ENCODE results near the gene C1orf105.
"Not testable (repeated sequence)": the region's sequence is repeated elsewhere in the genome, so short reads cannot be mapped to it uniquely, and the experiment has no call there.

The C1orf105 gene

GRCh38 chr1:172429331-172430127 is 9.0 kb downstream of the C1orf105 start:
- DNase-seq: peak; percentile 70

GRCh38 chr1:172430128-172430454 is 9.6 kb downstream of the C1orf105 start:
- DNase-seq: peak; percentile 17

DNA sequence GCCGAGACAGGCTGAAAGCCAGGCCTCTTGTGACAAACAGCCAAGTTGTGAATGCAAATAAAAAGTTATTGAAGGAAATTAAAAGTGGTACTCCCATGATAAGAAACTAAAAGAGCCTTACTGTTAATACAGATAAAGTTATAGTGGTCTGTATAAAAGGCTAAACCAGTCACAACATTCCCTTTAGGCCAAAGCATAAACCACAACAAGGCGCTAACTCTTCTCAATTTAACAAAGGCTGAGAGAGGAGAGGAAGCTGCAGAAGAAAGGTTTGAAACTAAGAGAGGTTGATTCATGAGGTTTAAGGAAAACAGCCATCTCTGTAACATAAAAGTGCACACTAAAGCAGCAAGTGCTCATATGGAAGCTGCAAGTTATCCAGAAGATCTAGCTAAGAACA is 10.7 kb downstream of the C1orf105 start:
- no peak for DNase-seq

DNA sequence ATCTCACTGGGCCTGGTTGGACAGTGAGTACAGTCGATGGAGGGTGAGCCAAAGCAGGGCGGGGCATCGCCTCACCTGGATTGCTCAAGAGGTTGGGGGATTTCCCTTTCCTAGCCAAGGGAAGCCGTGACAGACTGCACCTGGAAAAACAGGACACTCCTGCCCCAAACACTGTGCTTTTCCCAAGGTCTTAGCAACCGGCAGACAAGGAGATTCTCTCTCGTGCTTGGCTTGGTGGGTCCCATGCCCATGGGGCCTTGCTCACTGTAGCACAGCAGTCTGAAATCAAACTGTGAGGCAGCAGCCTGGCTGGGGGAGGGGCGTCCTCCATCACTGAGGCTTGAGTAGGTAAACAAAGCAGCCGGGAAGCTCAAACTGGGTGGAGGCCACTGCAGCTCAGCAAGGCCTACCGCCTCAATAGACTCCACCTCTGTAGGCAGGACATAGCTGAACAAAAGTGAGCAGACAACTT is 11.3 kb downstream of the C1orf105 start:
- DNase-seq: no peak

DNA sequence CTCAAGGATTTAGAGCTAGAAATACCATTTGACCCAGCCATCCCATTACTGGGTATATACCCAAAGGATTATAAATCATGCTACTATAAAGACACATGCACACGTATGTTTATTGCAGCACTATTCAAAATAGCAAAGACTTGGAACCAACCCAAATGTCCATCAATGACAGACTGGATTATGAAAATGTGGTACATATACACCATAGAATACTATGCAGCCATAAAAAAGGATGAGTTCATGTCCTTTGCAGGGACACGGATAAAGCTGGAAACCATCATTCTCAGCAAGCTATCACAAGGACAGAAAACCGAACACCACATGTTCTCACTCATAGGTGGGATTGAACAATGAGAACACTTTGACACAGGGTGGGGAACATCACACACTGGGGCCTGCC is 16.7 kb downstream of the C1orf105 start:
- not testable (repeated sequence) for DNase-seq

GRCh38 chr1:172442404-172442803 is 21.9 kb downstream of the C1orf105 start:
- no peak for DNase-seq

DNA sequence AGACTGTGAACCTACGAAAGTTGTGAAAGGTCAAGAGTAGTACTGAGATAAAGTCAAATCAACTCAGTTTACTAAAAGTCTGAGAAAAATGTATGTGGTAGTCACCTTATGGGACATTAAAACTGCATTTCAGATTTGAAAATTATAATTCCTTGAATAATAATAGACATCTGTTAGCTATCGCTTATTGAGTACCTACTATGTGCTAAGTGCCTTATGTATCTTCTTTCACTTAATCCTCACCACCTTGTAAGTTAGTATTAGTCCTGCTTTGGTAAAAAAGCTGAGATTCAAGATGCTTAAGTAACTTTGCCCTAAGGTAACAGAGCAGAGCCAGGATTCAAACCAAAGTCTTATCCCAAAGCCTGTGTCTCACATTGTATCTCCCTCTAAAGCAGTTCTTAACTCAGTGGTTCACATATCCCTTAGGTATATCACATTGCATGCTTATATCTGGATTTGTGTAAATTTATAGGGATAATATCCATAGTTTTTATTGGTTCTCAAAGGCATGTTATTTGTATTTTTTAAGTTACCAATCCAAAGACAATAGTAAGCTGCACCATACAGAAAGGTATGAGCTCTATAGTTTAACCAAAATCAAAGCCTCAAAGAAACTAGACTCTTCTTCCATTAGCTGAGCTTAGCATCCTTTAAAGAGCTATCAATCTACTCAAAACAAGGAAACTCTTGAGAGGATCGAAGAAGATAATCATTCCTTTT is 22.5 kb downstream of the C1orf105 start:
- DNase-seq: no peak

GRCh38 chr1:172443666-172444453 is 23.4 kb downstream of the C1orf105 start, which contains the start of gene PIGC:
PIGC (minus strand) TSS chr1:172444069; CDS start chr1:172442622, 1,447 bp downstream.
- peak; percentile 95 for DNase-seq

GRCh38 chr1:172446547-172446946 is 26.1 kb downstream of the C1orf105 start:
- DNase-seq: no peak

DNA sequence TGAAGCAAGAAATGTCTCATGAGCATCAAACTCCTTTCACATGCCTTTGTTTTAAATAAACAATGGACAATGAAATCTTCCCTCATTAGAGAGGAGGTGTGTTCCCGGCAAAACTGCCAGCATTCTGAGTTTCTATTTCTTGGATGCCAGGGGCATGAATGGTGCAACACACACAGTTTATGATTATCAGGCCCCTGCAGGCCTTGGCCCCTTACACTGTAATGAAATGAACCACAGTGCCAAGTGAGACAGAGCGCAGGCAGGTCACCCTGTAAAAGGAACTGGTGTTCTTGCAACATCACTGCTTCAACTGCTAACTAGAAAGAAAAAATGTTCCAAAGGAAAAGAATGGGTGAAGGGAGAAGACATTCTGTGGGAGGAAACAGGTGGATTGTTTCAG is 27.2 kb downstream of the C1orf105 start:
- no peak for DNase-seq

DNA sequence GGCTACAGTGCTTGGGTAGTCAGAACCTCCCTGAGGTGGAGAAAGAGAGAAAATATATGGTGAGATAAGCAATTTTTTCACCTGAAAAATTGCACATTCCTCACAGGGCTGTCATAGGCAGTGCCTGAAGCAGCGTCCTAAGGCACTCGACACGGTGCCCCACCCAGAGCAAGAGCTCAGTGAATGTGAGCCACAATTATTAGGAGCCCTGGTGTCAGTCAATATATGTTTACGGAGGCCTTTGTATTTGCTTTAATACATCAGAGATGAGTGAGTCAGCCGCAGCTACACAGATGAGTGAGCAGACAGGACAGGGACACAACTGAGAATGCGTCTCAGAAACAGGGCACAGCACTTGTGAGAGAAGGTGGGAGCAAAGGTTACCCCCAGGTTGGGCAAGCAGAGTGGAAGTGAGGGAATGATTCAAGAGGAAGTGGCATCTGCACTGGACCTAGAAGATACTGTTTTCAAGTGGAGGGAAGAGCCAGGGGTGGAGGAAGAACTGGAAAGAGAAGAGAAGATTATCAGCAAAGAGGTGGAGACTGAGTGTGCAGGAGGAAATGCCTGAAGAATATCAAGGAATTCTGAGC is 28.6 kb downstream of the C1orf105 start:
- peak; percentile 70 for DNase-seq

DNA sequence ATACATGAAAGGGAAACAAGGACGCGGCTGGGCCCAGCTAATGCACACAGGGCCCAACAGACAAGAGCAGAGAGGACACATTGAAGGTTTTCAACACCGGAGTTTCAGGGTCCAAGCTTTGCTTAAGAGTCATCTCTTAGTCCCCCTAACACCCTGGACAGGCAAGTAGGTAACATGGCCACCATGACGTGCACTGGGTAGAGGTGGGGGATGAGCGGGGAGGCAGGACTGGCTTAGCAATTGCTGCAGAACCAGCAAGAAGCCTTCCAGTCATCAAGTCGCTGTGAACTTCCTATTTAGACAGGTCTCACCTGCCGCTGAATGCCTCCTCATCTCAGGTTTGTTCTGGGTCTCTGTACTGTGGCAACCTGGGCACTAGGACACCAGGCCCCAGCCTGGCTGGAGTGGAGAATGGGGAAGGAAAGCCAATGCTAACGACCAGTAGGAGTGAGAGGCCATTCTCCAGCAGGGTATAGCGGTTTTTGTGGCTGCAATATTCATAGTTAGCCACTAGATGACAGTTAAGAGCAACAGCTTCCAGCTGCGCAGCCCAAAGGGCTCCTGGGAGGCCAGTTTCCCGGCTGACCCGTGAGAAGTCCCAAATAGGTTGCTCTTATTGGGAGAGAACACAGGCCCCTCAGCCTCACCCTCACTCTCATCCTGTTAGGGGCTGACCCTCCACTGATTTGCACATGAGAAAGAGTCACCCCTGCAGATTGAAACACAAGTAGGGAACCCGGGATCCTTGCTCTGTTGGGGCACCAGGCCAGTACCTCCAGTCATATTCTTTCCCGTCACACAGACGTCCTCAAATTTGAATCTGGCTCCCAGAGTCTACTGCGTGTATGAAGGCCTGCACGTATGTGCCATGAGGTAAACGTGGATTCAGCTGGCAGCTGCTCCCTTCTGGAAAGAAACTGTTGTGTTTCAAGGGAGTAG is 29.4 kb downstream of the C1orf105 start:
- peak; percentile 68 for DNase-seq

GRCh38 chr1:172450524-172450885 is 30.0 kb downstream of the C1orf105 start:
- DNase-seq: peak; percentile 13

GRCh38 chr1:172451002-172451443 is 30.5 kb downstream of the C1orf105 start:
- DNase-seq: peak; percentile 70

GRCh38 chr1:172452536-172453152 is 32.2 kb downstream of the C1orf105 start:
- DNase-seq: no peak

- DNase-seq: no peak
These were observed 32.7 kb downstream of the C1orf105 start for GRCh38 chr1:172453153-172453545.

DNA sequence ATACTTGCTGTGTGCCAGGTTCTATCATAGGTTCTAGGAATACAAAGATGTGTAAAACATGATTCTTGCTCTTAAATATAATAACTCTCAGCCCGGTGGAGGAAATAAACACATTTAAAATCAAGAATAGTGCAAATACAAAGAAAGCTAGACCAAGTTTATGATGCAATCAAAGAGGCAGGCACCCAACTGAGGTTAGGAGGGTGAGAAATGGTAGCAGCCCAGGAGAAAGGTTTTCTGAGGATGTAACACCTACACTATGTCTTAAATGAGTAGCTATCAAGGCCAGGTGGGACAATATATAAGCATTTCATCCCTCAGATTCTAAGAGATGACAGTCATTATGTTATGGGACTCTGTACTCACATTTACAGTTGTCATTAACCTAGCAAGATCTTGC is 33.1 kb downstream of the C1orf105 start:
- DNase-seq: no peak

DNA sequence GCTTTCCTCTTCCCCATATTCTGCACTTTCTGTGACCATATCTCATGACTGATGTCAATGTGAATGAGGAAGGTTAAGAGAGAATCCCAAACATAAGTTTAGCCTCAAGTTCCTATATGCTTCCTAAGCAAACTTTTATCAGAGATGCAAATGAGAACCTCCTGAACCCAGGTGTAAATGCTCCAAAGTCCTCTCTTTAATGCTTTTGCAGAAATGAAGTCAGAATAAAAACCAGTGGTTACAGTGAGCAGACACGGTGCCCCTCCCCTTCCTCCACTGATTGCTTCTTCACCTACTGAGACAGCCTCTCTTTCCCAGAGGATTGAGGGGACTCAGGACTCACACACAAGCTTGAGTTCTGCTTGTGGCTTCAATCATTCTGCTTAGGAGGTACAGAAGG is 35.0 kb downstream of the C1orf105 start:
- DNase-seq: no peak

DNA sequence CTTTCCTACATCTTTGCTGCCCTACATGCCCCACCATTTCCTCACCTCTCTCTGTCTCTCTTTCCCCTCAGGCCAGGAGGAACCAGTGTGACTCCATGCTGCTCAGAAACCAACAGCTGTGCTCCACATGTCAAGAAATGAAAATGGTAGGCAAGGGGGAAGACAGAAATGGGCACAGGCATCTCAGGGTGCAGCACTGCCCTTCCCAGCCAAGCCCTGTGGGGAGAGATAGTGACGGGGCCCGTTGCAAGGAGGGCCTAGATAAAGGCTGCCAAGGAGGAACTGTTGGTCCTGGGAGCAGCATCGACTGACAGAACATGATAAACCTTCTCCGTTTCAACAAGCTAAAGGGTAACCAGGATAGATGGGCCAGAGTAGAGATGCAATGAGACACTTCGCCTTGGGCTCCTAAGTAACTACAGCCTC is 35.9 kb downstream of the C1orf105 start:
- DNase-seq: no peak

DNA sequence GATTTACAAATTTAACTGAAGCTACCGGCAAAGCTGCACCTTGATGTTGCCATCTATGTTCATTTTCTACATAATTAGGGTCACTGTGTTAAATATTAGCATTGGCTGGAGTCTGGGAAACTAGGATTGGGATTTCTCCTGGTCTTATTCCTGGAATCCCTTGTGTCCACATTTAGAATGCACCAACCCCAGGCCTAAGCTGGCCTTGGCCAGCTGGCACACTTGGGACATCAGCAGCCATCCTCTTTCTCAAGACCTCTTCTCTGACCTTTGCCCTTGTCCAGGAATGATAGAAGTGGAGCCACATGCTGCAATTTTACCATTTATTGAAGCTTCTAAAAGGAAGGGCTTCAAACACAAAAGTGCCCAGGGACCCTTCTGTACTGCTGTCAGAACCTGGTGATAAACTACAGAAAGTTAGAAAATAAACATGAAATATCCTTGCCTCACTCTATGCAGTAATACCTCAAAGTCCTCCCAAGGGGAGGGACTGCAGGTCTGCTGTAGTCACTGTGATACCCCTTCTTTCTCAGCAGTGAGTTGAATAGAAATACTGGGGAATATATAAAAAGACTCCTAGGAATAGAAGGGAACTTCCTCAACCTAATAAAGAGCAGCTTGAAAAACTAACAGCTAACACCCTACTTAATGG is 37.1 kb downstream of the C1orf105 start:
- no peak for DNase-seq

DNA sequence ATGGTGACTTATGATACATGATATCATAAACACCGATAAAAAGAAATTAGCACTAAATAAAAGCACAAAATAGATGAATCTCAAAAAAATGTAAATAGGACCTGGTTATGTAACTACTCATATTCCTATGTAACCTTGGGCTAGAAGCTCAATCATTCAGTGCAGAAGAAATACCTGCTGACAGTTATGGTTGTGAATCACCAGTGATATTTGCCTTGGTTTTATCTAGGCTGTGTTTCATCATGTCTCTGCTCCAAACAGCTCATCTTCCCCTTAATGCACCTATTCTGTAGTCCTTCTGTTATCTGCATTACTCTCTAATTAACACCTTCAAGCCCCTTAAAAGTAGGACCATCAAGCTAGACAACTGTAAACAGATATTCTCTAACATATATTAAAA is 39.7 kb downstream of the C1orf105 start:
- no peak for DNase-seq

Measured in activated CD4-positive, alpha-beta T cell treated with anti-CD3 and anti-CD28 coated beads, Interleukin-2, amount 50 U/mL, for 16 hours (primary cell).